Astrocyte (in vitro differentiated cells and primary cell): Measurements from ENCODE around the gene PLSCR3. TPM values are rescaled to one million over a fixed set of nuclear protein-coding genes. Genes with fewer than 3 reads are reported as not detected.

ENCODE experiments used
- DNase-seq: peaks from one replicate; pipeline ENCODE4 v3.0.0-alpha.2; 2010; ENCODE audit warnings: low read depth
- FAIRE-seq: peaks from 2 replicates; lab custom pipeline; 2011; peaks lifted over from hg19 to GRCh38; lab: Jason Lieb, UNC
- H2AFZ ChIP-seq: 2 replicates; pipeline ENCODE4 v1.6.0; 2012; ENCODE audit warnings: low read depth, low read length, inconsistent platforms
- H3K27ac ChIP-seq: 2 replicates; pipeline ENCODE4 v1.5.1; 2011; ENCODE audit warnings: low read depth, low read length, inconsistent platforms
- H3K27me3 ChIP-seq: 2 replicates; pipeline ENCODE4 v1.6.0; 2011; ENCODE audit warnings: low read length, inconsistent platforms; ENCODE audit not compliant: insufficient read depth
- H3K36me3 ChIP-seq: 2 replicates; pipeline ENCODE4 v1.5.1; 2011; ENCODE audit warnings: low read length, inconsistent platforms; ENCODE audit not compliant: insufficient read depth
- H3K4me1 ChIP-seq: 2 replicates; pipeline ENCODE4 v1.5.1; 2011; ENCODE audit warnings: low read length, inconsistent platforms; ENCODE audit not compliant: insufficient read depth
- H3K4me2 ChIP-seq: 2 replicates; pipeline ENCODE4 v1.6.0; 2012; ENCODE audit warnings: low read length, inconsistent platforms
- H3K4me3 ChIP-seq: 2 replicates; pipeline ENCODE4 v1.5.1; 2011; ENCODE audit warnings: low read depth, mild to moderate bottlenecking, low read length, inconsistent platforms; ENCODE audit not compliant: insufficient read depth
- H3K79me2 ChIP-seq: 2 replicates; pipeline ENCODE4 v1.6.0; 2012; ENCODE audit warnings: mild to moderate bottlenecking, low read length, inconsistent platforms; ENCODE audit not compliant: insufficient read depth
- H3K9ac ChIP-seq: 2 replicates; pipeline ENCODE4 v1.6.0; 2012; ENCODE audit warnings: mild to moderate bottlenecking, low read length, inconsistent platforms
- H3K9me3 ChIP-seq: 2 replicates; pipeline ENCODE4 v1.5.1; 2012; ENCODE audit warnings: low read depth, mild to moderate bottlenecking, low read length, inconsistent platforms; ENCODE audit not compliant: insufficient read depth
- H4K20me1 ChIP-seq: 2 replicates; pipeline ENCODE4 v1.6.0; 2012; ENCODE audit warnings: low read length, inconsistent platforms; ENCODE audit not compliant: insufficient read depth
- H3K27ac Mint-ChIP-seq: one replicate; pipeline ENCODE4 v1.8.0; 2021; ENCODE audit warnings: mild to moderate bottlenecking, mixed read lengths; ENCODE audit not compliant: unreplicated experiment
- H3K27me3 Mint-ChIP-seq: one replicate; pipeline ENCODE4 v1.8.0; 2021; ENCODE audit warnings: low read depth, mixed read lengths; ENCODE audit not compliant: unreplicated experiment
- H3K36me3 Mint-ChIP-seq: one replicate; pipeline ENCODE4 v1.8.0; 2021; ENCODE audit warnings: low read depth, mixed read lengths; ENCODE audit not compliant: unreplicated experiment
- H3K4me1 Mint-ChIP-seq: one replicate; pipeline ENCODE4 v1.8.0; 2021; ENCODE audit warnings: low read depth, mixed read lengths; ENCODE audit not compliant: unreplicated experiment
- H3K4me3 Mint-ChIP-seq: one replicate; pipeline ENCODE4 v1.8.0; 2021; ENCODE audit warnings: mild to moderate bottlenecking, moderate library complexity, mixed read lengths; ENCODE audit not compliant: unreplicated experiment
- H3K9me3 Mint-ChIP-seq: one replicate; pipeline ENCODE4 v1.8.0; 2021; ENCODE audit warnings: mild to moderate bottlenecking, mixed read lengths; ENCODE audit not compliant: unreplicated experiment
- EZH2 ChIP-seq: IDR thresholded peaks from 2 replicates; pipeline ENCODE4 v1.6.1; 2012; ENCODE audit warnings: mild to moderate bottlenecking, low read length, inconsistent platforms; ENCODE audit not compliant: insufficient read depth
- total RNA-seq: library from RNA; stranded (reverse); gene quantifications from 2 replicates; pipeline ENCODE4 v1.2.1, GENCODE V29; 2021
- TF ChIP-seq, protein P1 (sequence below): IDR thresholded peaks from 2 replicates; pipeline ENCODE4 v1.5.1; 2011; ENCODE audit warnings: low read depth, mild to moderate bottlenecking, inconsistent platforms, low read length, moderate library complexity; ENCODE audit not compliant: insufficient read depth

The PLSCR3 gene
- total RNA-seq, 1 donor from 2014 or later, result 67.6 TPM

GRCh38 chr17:7440113-7440833 lies 45.9 kb upstream of the PLSCR3 start:
- Histone ChIP-seq H3K79me2 (no peaks in the 10 kb centered on the region), H3K27me3 (peaks cover 27% of the 10 kb centered on the region), H3K9ac (peak overlapping the region; percentile 33), H3K27ac (no peak overlapping the region), H3K4me3 (peak overlapping the region; percentile 51), H3K4me2 (peak overlapping the region; percentile 82), H4K20me1 (peaks cover 13% of the 10 kb centered on the region), H3K4me1 (peaks cover 35% of the 10 kb centered on the region), H3K9me3 (no peaks in the 10 kb centered on the region), H3K36me3 (no peaks in the 10 kb centered on the region), H2AFZ (peak overlapping the region; percentile 72)
- TF ChIP-seq, protein P1, sequence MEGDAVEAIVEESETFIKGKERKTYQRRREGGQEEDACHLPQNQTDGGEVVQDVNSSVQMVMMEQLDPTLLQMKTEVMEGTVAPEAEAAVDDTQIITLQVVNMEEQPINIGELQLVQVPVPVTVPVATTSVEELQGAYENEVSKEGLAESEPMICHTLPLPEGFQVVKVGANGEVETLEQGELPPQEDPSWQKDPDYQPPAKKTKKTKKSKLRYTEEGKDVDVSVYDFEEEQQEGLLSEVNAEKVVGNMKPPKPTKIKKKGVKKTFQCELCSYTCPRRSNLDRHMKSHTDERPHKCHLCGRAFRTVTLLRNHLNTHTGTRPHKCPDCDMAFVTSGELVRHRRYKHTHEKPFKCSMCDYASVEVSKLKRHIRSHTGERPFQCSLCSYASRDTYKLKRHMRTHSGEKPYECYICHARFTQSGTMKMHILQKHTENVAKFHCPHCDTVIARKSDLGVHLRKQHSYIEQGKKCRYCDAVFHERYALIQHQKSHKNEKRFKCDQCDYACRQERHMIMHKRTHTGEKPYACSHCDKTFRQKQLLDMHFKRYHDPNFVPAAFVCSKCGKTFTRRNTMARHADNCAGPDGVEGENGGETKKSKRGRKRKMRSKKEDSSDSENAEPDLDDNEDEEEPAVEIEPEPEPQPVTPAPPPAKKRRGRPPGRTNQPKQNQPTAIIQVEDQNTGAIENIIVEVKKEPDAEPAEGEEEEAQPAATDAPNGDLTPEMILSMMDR, result no peak
- peak; percentile 71 for TF ChIP-seq EZH2
- FAIRE-seq, result no peak
- DNase-seq, result no peak
- peaks cover 19% of the 10 kb centered on the region for H3K4me1 Mint-ChIP-seq
- H3K4me3 Mint-ChIP-seq, result peak overlapping the region; percentile 89
- H3K27me3 Mint-ChIP-seq, result peaks cover 2% of the 10 kb centered on the region
- H3K36me3 Mint-ChIP-seq, result peaks cover 17% of the 10 kb centered on the region
- H3K9me3 Mint-ChIP-seq, result no peaks in the 10 kb centered on the region
- H3K27ac Mint-ChIP-seq, result peak overlapping the region; percentile 85

DNA sequence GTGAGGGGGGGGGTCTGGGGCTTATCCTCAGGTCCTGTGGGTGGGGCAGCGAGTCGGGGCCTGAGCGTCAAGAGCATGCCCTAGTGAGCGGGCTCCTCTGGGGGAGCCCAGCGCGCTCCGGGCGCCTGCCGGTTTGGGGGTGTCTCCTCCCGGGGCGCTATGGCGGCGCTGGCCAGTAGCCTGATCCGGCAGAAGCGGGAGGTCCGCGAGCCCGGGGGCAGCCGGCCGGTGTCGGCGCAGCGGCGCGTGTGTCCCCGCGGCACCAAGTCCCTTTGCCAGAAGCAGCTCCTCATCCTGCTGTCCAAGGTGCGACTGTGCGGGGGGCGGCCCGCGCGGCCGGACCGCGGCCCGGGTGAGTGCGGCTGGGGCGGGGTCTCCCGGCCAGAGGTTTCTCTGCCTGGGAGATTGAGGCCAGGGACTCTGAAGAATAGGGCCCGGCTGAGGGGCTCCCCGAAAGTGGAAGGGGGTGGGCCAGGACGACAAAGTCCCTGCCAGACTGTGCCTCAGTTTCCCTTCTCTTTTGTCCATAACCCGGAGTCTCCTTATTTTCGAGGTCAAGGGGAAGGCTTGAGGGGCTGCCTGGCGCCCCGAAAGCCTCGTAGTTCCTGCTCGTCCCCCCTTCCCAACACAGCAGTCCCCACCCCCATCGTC lies 45.3 kb upstream of the PLSCR3 start, which contains the start of gene FGF11:
FGF11 (plus strand) TSS at position 51 of the 651 bp plus-strand sequence; CDS start at position 160, 109 bp downstream.
- H3K27ac ChIP-seq, result no peak within 1 kb of the TSS
- H3K4me1 Mint-ChIP-seq, result peaks cover 17% of the 10 kb centered on the region

More for the DNA sequence above, 45.3 kb upstream of the PLSCR3 start, which contains the start of gene FGF11:
- H4K20me1 ChIP-seq, result peaks cover 13% of the 10 kb centered on the region
- H3K4me2 ChIP-seq, result peak within 1 kb of the TSS; percentile 84
- Mint-ChIP-seq H3K27me3 (peaks cover 2% of the 10 kb centered on the region), H3K9me3 (no peaks in the 10 kb centered on the region), H3K4me3 (peak within 1 kb of the TSS; percentile 94), H3K27ac (peak within 1 kb of the TSS; percentile 85), H3K36me3 (peaks cover 17% of the 10 kb centered on the region)
- peaks cover 27% of the 10 kb centered on the region for H3K27me3 ChIP-seq
- FAIRE-seq (no peak), DNase-seq (no peak)
- peaks cover 29% of the 10 kb centered on the region for H3K4me1 ChIP-seq
- no peaks in the 10 kb centered on the region for H3K79me2 ChIP-seq
- H3K4me3 ChIP-seq, result peak within 1 kb of the TSS; percentile 51
- TF ChIP-seq EZH2, result peak; percentile 91
- TF ChIP-seq, protein P1, result no peak
- no peaks in the 10 kb centered on the region for H3K9me3 ChIP-seq
- H3K9ac ChIP-seq, result peak within 1 kb of the TSS; percentile 33
- H2AFZ ChIP-seq, result peak within 1 kb of the TSS; percentile 75
- no peaks in the 10 kb centered on the region for H3K36me3 ChIP-seq
